Fibroblast of peridontal ligament (primary cell): ENCODE data around the gene SRPK2.

Experiments
- DNase-seq: peaks from one replicate; pipeline ENCODE4 v3.0.0-alpha.2; 2010; ENCODE audit errors: extremely low read depth

Gene SRPK2

DNA sequence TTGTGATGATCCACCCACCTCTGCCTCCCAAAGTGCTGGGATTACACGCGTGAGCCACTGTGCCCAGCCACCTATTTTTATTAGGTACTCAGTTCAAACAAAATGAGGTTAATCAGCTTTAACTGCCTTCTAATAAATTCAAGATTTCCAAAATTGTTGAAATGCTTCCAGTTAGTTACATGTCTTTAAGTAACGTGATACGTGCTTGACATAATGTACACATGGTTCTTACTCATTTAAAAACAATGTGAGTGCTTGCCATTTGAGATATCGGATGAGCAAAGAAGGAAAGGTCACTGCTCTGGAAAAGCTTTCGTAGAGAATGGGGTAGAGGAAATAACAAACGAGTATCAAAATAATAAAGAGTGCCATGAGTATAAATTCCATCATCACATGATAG, 291.1 kb downstream of the SRPK2 start:
- DNase-seq = peak; percentile 91

DNA sequence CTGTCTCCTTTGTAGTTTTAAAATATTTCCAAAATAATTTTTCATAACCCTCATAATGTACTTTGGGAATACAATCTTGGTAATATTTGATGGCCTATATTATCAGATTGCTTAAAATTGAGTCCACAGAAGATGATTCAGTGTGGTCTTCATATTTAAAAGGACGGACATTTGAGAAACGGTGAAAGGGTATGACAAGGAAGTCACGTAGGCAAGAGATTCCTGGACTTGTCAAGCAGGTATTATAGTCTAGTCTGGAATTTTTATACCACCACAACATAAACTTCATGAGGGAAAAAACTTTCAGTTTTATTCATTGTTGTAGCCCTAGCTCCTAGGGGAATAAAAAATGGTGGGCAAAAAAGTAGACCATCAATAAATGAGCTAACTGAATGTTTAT, 292.4 kb downstream of the SRPK2 start:
- DNase-seq = no peak

GRCh38 chr7:105094966-105095365, 293.8 kb downstream of the SRPK2 start:
- DNase-seq = no peak

DNA sequence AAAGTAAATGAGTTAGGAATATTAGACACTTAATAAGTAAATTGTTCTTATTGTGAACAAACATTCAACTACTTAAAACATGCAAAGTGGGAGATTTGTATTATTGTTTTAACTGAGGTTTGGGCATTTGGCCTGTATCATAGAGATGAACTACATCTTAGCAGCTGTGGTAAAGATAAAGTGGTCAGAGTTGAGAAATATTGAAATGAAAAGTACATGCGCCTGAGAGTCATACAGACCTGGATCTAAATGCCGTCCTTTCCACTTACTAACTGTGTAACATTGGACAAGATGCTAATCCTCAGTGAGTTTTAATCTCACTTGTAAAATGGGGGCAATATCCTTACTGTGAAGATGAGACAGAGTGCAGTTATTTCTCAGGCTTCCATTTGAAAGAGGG, 300.3 kb downstream of the SRPK2 start:
- DNase-seq = no peak

- no peak for DNase-seq
Observed at GRCh38 chr7:105087981-105088380, 300.7 kb downstream of the SRPK2 start.

GRCh38 chr7:105086850-105087249, 301.9 kb downstream of the SRPK2 start:
- no peak for DNase-seq

- DNase-seq = no peak
Observed at GRCh38 chr7:105084581-105084980, 304.1 kb downstream of the SRPK2 start.

GRCh38 chr7:105079348-105079747, 309.4 kb downstream of the SRPK2 start:
- DNase-seq = no peak

- DNase-seq = no peak
Observed at GRCh38 chr7:105073143-105073542, 315.6 kb downstream of the SRPK2 start.

GRCh38 chr7:105068886-105069285, 319.8 kb downstream of the SRPK2 start:
- no peak for DNase-seq

DNA sequence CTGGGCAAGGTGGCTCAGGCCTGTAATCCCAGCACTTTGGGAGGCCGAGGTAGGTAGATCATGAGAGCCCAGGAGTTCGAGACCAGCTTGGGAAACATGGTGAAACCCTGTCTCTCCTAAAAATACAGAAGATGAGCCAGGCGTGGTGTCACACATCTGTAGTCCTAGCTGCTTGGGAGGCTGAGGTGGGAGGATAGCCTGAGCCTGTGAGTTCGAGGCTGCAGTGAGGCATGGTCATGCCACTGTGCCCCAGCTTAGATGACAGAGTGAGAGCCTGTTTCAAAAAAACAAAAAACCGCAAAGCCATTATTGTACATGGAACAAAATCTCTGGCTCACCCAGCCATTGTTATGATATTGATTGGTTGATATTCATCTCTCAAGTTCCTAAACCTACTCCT, 321.0 kb downstream of the SRPK2 start:
- DNase-seq = no peak
